Right lobe of liver (tissue), 6 donors: Measurements from ENCODE around the gene TAGLN2. TPM values are rescaled to one million over a fixed set of nuclear protein-coding genes. Genes with fewer than 3 reads are reported as not detected.

Source experiments
- ATAC-seq, 4 donors: fragments of 200-7000 bp; cut with Tn5 transposase; one replicate each; pipeline ENCODE4 v1.9.1; 2020; ENCODE audit warnings: mild to moderate bottlenecking in 4 of 4, moderate library complexity in 4 of 4
- DNase-seq, 3 donors: peaks; one replicate each; pipeline ENCODE4 v3.0.0-alpha.2; 2020
- H3K27ac ChIP-seq, 3 donors: fragments of 200-600 bp; one replicate each; pipeline ENCODE4 v1.8.0; 2022
- H3K27me3 ChIP-seq, 2 donors: fragments of 200-600 bp; one replicate each; pipeline ENCODE4 v1.8.0; 2022
- H3K36me3 ChIP-seq, 4 donors: fragments of 200-600 bp; sonication (generic) in 1 of 4; one replicate each; pipeline versions ENCODE4 v1.5.1 to v1.8.0; 2017 to 2022; ENCODE audit warnings: control low read depth in 1 of 4
- H3K4me1 ChIP-seq, 4 donors: fragments of 200-600 bp; sonication (generic) in 1 of 4; one replicate each; pipeline versions ENCODE4 v1.5.1 to v1.8.0; 2017 to 2022; ENCODE audit warnings: control low read depth in 1 of 4
- H3K4me3 ChIP-seq, 3 donors: fragments of 200-600 bp; one replicate each; pipeline ENCODE4 v1.8.0; 2022
- H3K9me3 ChIP-seq, 4 donors: fragments of 200-600 bp; sonication (generic) in 1 of 4; one replicate each; pipeline versions ENCODE4 v1.5.1 to v1.8.0; 2017 to 2022; ENCODE audit warnings: control low read depth in 1 of 4
- CTCF ChIP-seq, 4 donors: fragments of 200-600 bp in 3 of 4; fragments of 450-650 bp in 1 of 4; IDR thresholded peaks; one replicate each; pipeline versions ENCODE4 v1.5.1 to v1.8.0; 2016 to 2022; ENCODE audit warnings: antibody characterized with exemption in 4 of 4, mild to moderate bottlenecking in 2 of 4
- POLR2A ChIP-seq: fragments of 450-650 bp; IDR thresholded peaks from one replicate; pipeline ENCODE4 v1.6.1; 2017; ENCODE audit warnings: antibody characterized with exemption, mild to moderate bottlenecking
- WGBS: methylation state at CpG from one replicate; pipeline ENCODE4 v1.1.6; 2018; ENCODE audit warnings: low coverage, low lambda C conversion rate; ENCODE audit not compliant: insufficient coverage; ENCODE audit errors: missing lambda C conversion rate; 5-methylcytosine and 5-hydroxymethylcytosine counted together
- intact Hi-C, 2 donors: fragments of 100-400 bp; cut with DNase I; formaldehyde crosslinking; loops; one replicate each; pipeline versions ENCODE4 v1.11.2 to v1.14.1; 2022
- total RNA-seq, 6 experiments: library from RNA; depleted of rRNA in 2 of 6; stranded (reverse); fragments of >200 nt in 2 of 6; fragmentation: NEBNext Ultra II Directional in 3 of 6; extraction: Animal tissue kit (Norgen Biotek cat#: 25700) in 3 of 6; gene quantifications; one replicate each; pipeline versions ENCODE4 v1.1.0 to v1.2.4, GENCODE V29; 2016 to 2023
- donor health status: DM: no; HTN: yes; CAD: no.
- donor health status: DM: no; HTN: no; CAD: no.
- donor health status: DM: no; HTN: no; CAD: no.
- donor health status: DM: no; HTN: yes; CAD: no.
- donor health status: DM: no; HTN: yes; CAD: no.

Gene TAGLN2
- total RNA-seq, 6 experiments from 2014 or later: 53.2 to 200 (median 117) TPM

- H3K9me3 ChIP-seq: no peaks in the 10 kb centered on the region
- DNase-seq: peak in 1 of 3 donors; percentile 7
- H3K4me1 ChIP-seq: peaks cover 0 to 21% (median 10%) of the 10 kb centered on the region in 4 donors
- WGBS: 88% methylated on average over 9 of the region's 13 CpGs
- no peak overlapping the region for H3K4me3 ChIP-seq
- TF ChIP-seq CTCF (IDR thresholded peaks at IDR 0.05) (no peak), POLR2A (no peak)
- ATAC-seq: no peak
- peaks cover 16 to 20% (median 19%) of the 10 kb centered on the region in 4 donors for H3K36me3 ChIP-seq
- intact Hi-C loops: no loop called here
- no peaks in the 10 kb centered on the region for H3K27me3 ChIP-seq
- H3K27ac ChIP-seq: no peak overlapping the region
Observed at GRCh38 chr1:159918352-159919200, 6.7 kb downstream of the TAGLN2 start.

GRCh38 chr1:159917533-159918351 lies 7.6 kb downstream of the TAGLN2 start:
- Histone ChIP-seq H3K4me3 (no peak overlapping the region), H3K27me3 (no peaks in the 10 kb centered on the region), H3K36me3 (peaks cover 16 to 20% (median 19%) of the 10 kb centered on the region in 4 donors), H3K27ac (no peak overlapping the region), H3K4me1 (peaks cover 0 to 12% (median 6%) of the 10 kb centered on the region in 4 donors), H3K9me3 (no peaks in the 10 kb centered on the region)
- intact Hi-C loops: no loop called here
- no peak for TF ChIP-seq CTCF (IDR thresholded peaks at IDR 0.05)
- TF ChIP-seq POLR2A: no peak
- WGBS: 89% methylated on average over 5 of the region's 5 CpGs
- ATAC-seq (no peak), DNase-seq (peak in 1 of 3 donors; percentile 15)

GRCh38 chr1:159916242-159917051 lies 8.9 kb downstream of the TAGLN2 start:
- no peaks in the 10 kb centered on the region for H3K4me1 ChIP-seq

More at GRCh38 chr1:159916242-159917051, 8.9 kb downstream of the TAGLN2 start:
- Histone ChIP-seq H3K4me3 (no peak overlapping the region), H3K9me3 (no peaks in the 10 kb centered on the region), H3K27ac (no peak overlapping the region), H3K36me3 (peaks cover 16 to 20% (median 19%) of the 10 kb centered on the region in 4 donors), H3K27me3 (no peaks in the 10 kb centered on the region)
- TF ChIP-seq POLR2A: no peak
- TF ChIP-seq CTCF (IDR thresholded peaks at IDR 0.05): no peak
- peak in 3 of 4 donors; percentile 24 to 64 (median 28) for ATAC-seq
- intact Hi-C loops: no loop called here
- no peak for DNase-seq
- 46% methylated on average over 6 of the region's 9 CpGs for WGBS
